HepG2 (cell line): ENCODE results near the gene NPHS1. TPM values are rescaled to one million over a fixed set of nuclear protein-coding genes. Genes with fewer than 3 reads are reported as not detected.
A peak's percentile ranks its signal among the peaks of the same experiment; 100 is the strongest.

Experiments used
- ATAC-seq: fragments of 200-7000 bp; cut with Tn5 transposase; 3 replicates; pipeline ENCODE4 v1.9.1; 2020; ENCODE audit warnings: mild to moderate bottlenecking, moderate library complexity
- BruUV-seq: library from RNA; stranded (reverse); fragments of 400-500 nt; replicated peaks from 2 replicates; lab custom pipeline; 2021; lab: Mats Ljungman, UMichigan
- CTCF ChIA-PET: fragments of 300-600 bp; formaldehyde crosslinking; extraction: SDS; loops from one replicate; lab custom pipeline; 2021; ENCODE audit warnings: low total read pairs, inconsistent platforms, low intra/inter-chr PET ratio; lab: Yijun Ruan, JAX
- POLR2A ChIA-PET: fragments of 350-600 bp; sonication (Branson Sonifier 250); formaldehyde crosslinking; loops from one replicate; lab custom pipeline; 2020; ENCODE audit warnings: antibody characterized with exemption, inconsistent platforms; lab: Yijun Ruan, JAX
- DNase-seq: peaks from one replicate; pipeline ENCODE4 v3.0.0-alpha.2; 2015; ENCODE audit warnings: low spot score
- FAIRE-seq: peaks from 3 replicates; lab custom pipeline; 2011; peaks lifted over from hg19 to GRCh38; lab: Jason Lieb, UNC
- H2AFZ ChIP-seq: one replicate; pipeline ENCODE4 v1.6.1; 2011; ENCODE audit warnings: low read length, inconsistent platforms
- H3K27ac ChIP-seq: fragments of 300-600 bp; 3 replicates; pipeline ENCODE4 v1.8.0; 2011; ENCODE audit warnings: mixed run types, mild to moderate bottlenecking, mixed read lengths, low read length, inconsistent platforms; ENCODE audit not compliant: insufficient read depth; ENCODE audit errors: extremely low read length
- H3K27me3 ChIP-seq, 2 experiments: fragments of 200-600 bp in 1 of 2; 2 replicates in 1 of 2; 3 replicates in 1 of 2; pipeline versions ENCODE4 v1.6.0 to v1.8.0; 2011; ENCODE audit warnings: low read length in 2 of 2, mild to moderate bottlenecking in 2 of 2, moderate library complexity in 2 of 2, inconsistent platforms in 1 of 2; ENCODE audit not compliant: insufficient read depth in 2 of 2, control insufficient read depth in 1 of 2
- H3K36me3 ChIP-seq, 2 experiments: fragments of 200-600 bp in 1 of 2; replicated peaks in 1 of 2; 2 replicates in 1 of 2; 3 replicates in 1 of 2; pipeline versions ENCODE4 v1.5.1 to v1.8.0; 2011; ENCODE audit warnings: low read length in 2 of 2, inconsistent platforms in 1 of 2; ENCODE audit not compliant: insufficient read depth in 2 of 2, control insufficient read depth in 1 of 2
- H3K4me1 ChIP-seq: 2 replicates; pipeline ENCODE4 v1.5.1; 2012; ENCODE audit warnings: low read length, inconsistent platforms; ENCODE audit not compliant: insufficient read depth
- H3K4me2 ChIP-seq: 2 replicates; pipeline ENCODE4 v1.6.0; 2011; ENCODE audit warnings: low read depth, low read length, inconsistent platforms
- H3K4me3 ChIP-seq, 3 experiments: fragments of 200-600 bp in 1 of 3; sonication (generic), shearing (Covaris generic) in 1 of 3; replicated peaks in 1 of 3; 2 replicates each; pipeline ENCODE4 v1.5.1; 2011 to 2016; ENCODE audit warnings: low read length in 3 of 3, inconsistent platforms in 2 of 3, low read depth in 2 of 3, mild to moderate bottlenecking in 2 of 3, control low read depth in 1 of 3, mixed read lengths in 1 of 3; ENCODE audit not compliant: insufficient read depth in 1 of 3
- H3K79me2 ChIP-seq: one replicate; pipeline ENCODE4 v1.6.1; 2011; ENCODE audit warnings: low read length, inconsistent platforms; ENCODE audit not compliant: insufficient read depth
- H3K9ac ChIP-seq: 2 replicates; pipeline ENCODE4 v1.6.0; 2011; ENCODE audit warnings: mild to moderate bottlenecking, low read depth, low read length, inconsistent platforms; ENCODE audit not compliant: insufficient read depth
- H3K9me3 ChIP-seq: 2 replicates; pipeline ENCODE4 v1.5.1; 2012; ENCODE audit warnings: mild to moderate bottlenecking, low read length
- H4K20me1 ChIP-seq: 2 replicates; pipeline ENCODE4 v1.6.0; 2011; ENCODE audit warnings: inconsistent platforms, mild to moderate bottlenecking, low read length, moderate library complexity; ENCODE audit not compliant: insufficient read depth
- E2F5 ChIP-seq: sonication (generic); formaldehyde crosslinking; conservative IDR thresholded peaks from 2 replicates; pipeline ENCODE4 v1.4.0; 2020; ENCODE audit warnings: missing genetic modification reagents
- ELF4 ChIP-seq: sonication (generic); formaldehyde crosslinking; IDR thresholded peaks from 2 replicates; pipeline ENCODE4 v1.5.0; 2020; ENCODE audit warnings: missing genetic modification reagents, mild to moderate bottlenecking, moderate library complexity, borderline replicate concordance
- FLYWCH1 ChIP-seq: sonication (generic); formaldehyde crosslinking; IDR thresholded peaks from 2 replicates; pipeline ENCODE4 v1.8.1; 2023; ENCODE audit warnings: mild to moderate bottlenecking, missing genetic modification reagents
- GABPB1 ChIP-seq: IDR thresholded peaks from 2 replicates; pipeline ENCODE4 v1.6.1; 2016; ENCODE audit warnings: mild to moderate bottlenecking, missing genetic modification reagents, moderate library complexity, missing compliant biosample characterization
- IKZF5 ChIP-seq: IDR thresholded peaks from 2 replicates; pipeline ENCODE4 v1.6.1; 2018; ENCODE audit warnings: missing genetic modification reagents, mild to moderate bottlenecking, missing compliant biosample characterization
- ONECUT2 ChIP-seq: sonication (generic); formaldehyde crosslinking; IDR thresholded peaks from 2 replicates; pipeline ENCODE4 v1.4.0; 2020; ENCODE audit warnings: missing genetic modification reagents
- REXO4 ChIP-seq: sonication (generic); formaldehyde crosslinking; IDR thresholded peaks from 2 replicates; pipeline ENCODE4 v1.8.0; 2022; ENCODE audit warnings: missing genetic modification reagents, mild to moderate bottlenecking, borderline replicate concordance
- ZBTB39 ChIP-seq: sonication (generic); formaldehyde crosslinking; IDR thresholded peaks from 2 replicates; pipeline ENCODE4 v1.5.0; 2020; ENCODE audit warnings: missing genetic modification reagents
- ZC3H13 ChIP-seq: sonication (generic); formaldehyde crosslinking; IDR thresholded peaks from 2 replicates; pipeline ENCODE4 v1.8.1; 2023; ENCODE audit warnings: mild to moderate bottlenecking, missing genetic modification reagents, moderate library complexity
- ZIK1 ChIP-seq: sonication (generic); formaldehyde crosslinking; IDR thresholded peaks from 2 replicates; pipeline ENCODE4 v1.5.0; 2020; ENCODE audit warnings: mild to moderate bottlenecking, low read depth, missing genetic modification reagents, borderline replicate concordance
- ZNF329 ChIP-seq: sonication (generic); formaldehyde crosslinking; IDR thresholded peaks from 2 replicates; pipeline ENCODE4 v1.9.0; 2021; ENCODE audit warnings: low read depth, mild to moderate bottlenecking, missing genetic modification reagents
- ZNF335 ChIP-seq: sonication (generic); formaldehyde crosslinking; IDR thresholded peaks from 2 replicates; pipeline ENCODE4 v1.4.0; 2020; ENCODE audit warnings: missing genetic modification reagents
- ZNF547 ChIP-seq: sonication (generic); formaldehyde crosslinking; IDR thresholded peaks from 2 replicates; pipeline ENCODE4 v1.5.1; 2020; ENCODE audit warnings: mild to moderate bottlenecking, missing genetic modification reagents
- ZNF598 ChIP-seq: sonication (generic); formaldehyde crosslinking; IDR thresholded peaks from 2 replicates; pipeline ENCODE4 v1.5.1; 2020; ENCODE audit warnings: mild to moderate bottlenecking, missing genetic modification reagents, borderline replicate concordance
- ZNF644 ChIP-seq: IDR thresholded peaks from 2 replicates; pipeline ENCODE4 v1.6.1; 2016; ENCODE audit warnings: low read depth
- ZNF678 ChIP-seq: sonication (generic); formaldehyde crosslinking; IDR thresholded peaks from 2 replicates; pipeline ENCODE4 v1.4.0; 2020; ENCODE audit warnings: mild to moderate bottlenecking, missing genetic modification reagents
- ZNF710 ChIP-seq: sonication (generic); formaldehyde crosslinking; IDR thresholded peaks from 2 replicates; pipeline ENCODE4 v1.5.0; 2020; ENCODE audit warnings: mild to moderate bottlenecking, missing genetic modification reagents, borderline replicate concordance
- WGBS: methylation state at CpG from one replicate; pipeline ENCODE4 v1.1.6; 2017; ENCODE audit warnings: low lambda C conversion rate; 5-methylcytosine and 5-hydroxymethylcytosine counted together
- in situ Hi-C: cut with HindIII; loops from 2 replicates; pipeline ENCODE4 v1.10.0; 2017; ENCODE audit warnings: low pct_unique_long_range_greater_than_20kb; ENCODE audit not compliant: extremely low pct_ligation_motif_present
- intact Hi-C: fragments of 100-400 bp; cut with micrococcal nuclease; formaldehyde crosslinking; loops from one replicate; pipeline ENCODE4 v1.10.0; 2022; ENCODE audit not compliant: unreplicated experiment
- polyA plus RNA-seq, 8 experiments: library from polyadenylated mRNA; depleted of rRNA in 3 of 8; stranded (reverse) in 7 of 8; unstranded in 1 of 8; fragments of >200 nt; fragmentation: Illumina TruSeq in 4 of 8; extraction: Trizol in 4 of 8; gene quantifications; 2 replicates each; pipeline versions ENCODE4 v1.2.1 to v1.2.3, GENCODE V29; 2011 to 2016; ENCODE audit warnings: low read depth in 4 of 8, missing spikeins in 1 of 8, mixed read lengths in 1 of 8; ENCODE audit not compliant: insufficient read depth in 1 of 8
- total RNA-seq, 5 experiments: library from RNA; depleted of rRNA; stranded (reverse); fragments of >200 nt; fragmentation: Illumina TruSeq; extraction: Trizol; gene quantifications; 2 replicates each; pipeline ENCODE4 v1.2.3, GENCODE V29; 2016; ENCODE audit warnings: low read depth in 1 of 5

NPHS1 gene
- total and polyA plus RNA-seq, 2 of the 13 experiments (the other 11 are each of a cell fraction or from before 2014, with no cell fraction given): not detected

GRCh38 chr19:35860818-35861639, 8.7 kb upstream of the NPHS1 start:
- POLR2A ChIA-PET: interaction anchor here (0.7 to 1.1 kb wide), 4 partner anchors 15 to 113 kb away, joined by 3 to 4 read pairs (median 3); partner anchors contain the start of genes LIN37 and PRODH2
- peak overlapping the region; percentile 41 to 70 (median 50) for H3K4me3 ChIP-seq
- WGBS: 15% methylated on average over 21 of the region's 55 CpGs
- 0 out of 2 replicates have a peak, but pooled peaks have one; percentile 26 for TF ChIP-seq ONECUT2 (CRISPR knock-in tag)
- no peak for TF ChIP-seq ZNF644
- no peak for TF ChIP-seq ZNF335 (CRISPR knock-in tag)
- no peak for TF ChIP-seq ZBTB39 (CRISPR knock-in tag)
- TF ChIP-seq ZNF598 (CRISPR knock-in tag): no peak
- no peak for TF ChIP-seq ELF4 (CRISPR knock-in tag)
- no peak for TF ChIP-seq ZIK1 (CRISPR knock-in tag)
- TF ChIP-seq GABPB1: no peak; the same call in 1 of the 2 replicates
- 0 out of 2 replicates have a peak, but pooled peaks have one; percentile 30 for TF ChIP-seq ZNF678 (CRISPR knock-in tag)
- TF ChIP-seq E2F5 (CRISPR knock-in tag): no peak
- TF ChIP-seq REXO4 (CRISPR knock-in tag): no peak
- no peak for TF ChIP-seq FLYWCH1 (CRISPR knock-in tag)
- TF ChIP-seq ZNF547 (CRISPR knock-in tag): no peak
- no peak for TF ChIP-seq IKZF5 (CRISPR knock-in tag)
- no peak for TF ChIP-seq ZC3H13 (CRISPR knock-in tag)
- TF ChIP-seq ZNF710: peak; percentile 32; the same call in 1 of the 2 replicates
- TF ChIP-seq ZNF329 (CRISPR knock-in tag): no peak

More at GRCh38 chr19:35860818-35861639, 8.7 kb upstream of the NPHS1 start:
- no peak overlapping the region for H3K27ac ChIP-seq
- intact Hi-C loops (loop anchor here (5.0 kb wide), 1 partner anchor 49 kb away; the partner anchor contains the start of gene PRODH2), in situ Hi-C loops (no loop called here)
- ATAC-seq (peak; percentile 92), FAIRE-seq (peak; percentile 83), DNase-seq (peak; percentile 89)
- H3K27me3 ChIP-seq: peaks cover 6 to 39% of the 10 kb centered on the region in 2 experiments
- H3K9ac ChIP-seq: peak overlapping the region; percentile 24; the same call in 1 of the 2 replicates
- H3K4me1 ChIP-seq: peaks cover 39% of the 10 kb centered on the region
- no peaks in the 10 kb centered on the region for H3K36me3 ChIP-seq
- H3K9me3 ChIP-seq: no peaks in the 10 kb centered on the region
- BruUV-seq: no TSS peak
- no peaks in the 10 kb centered on the region for H3K79me2 ChIP-seq
- H3K4me2 ChIP-seq: peak overlapping the region; percentile 92
- H2AFZ ChIP-seq: no peak overlapping the region
- no peaks in the 10 kb centered on the region for H4K20me1 ChIP-seq
- CTCF ChIA-PET: no interaction called here
